GM23338 (cell line): Measurements from ENCODE around the gene ANKRD63. TPM values are rescaled to one million over a fixed set of nuclear protein-coding genes. Genes with fewer than 3 reads are reported as not detected.

Experiments
- ATAC-seq: fragments of 200-7000 bp; cut with Tn5 transposase; 3 replicates; pipeline ENCODE4 v1.9.1; 2020
- DNase-seq: peaks from one replicate; pipeline ENCODE4 v3.0.0-alpha.2; 2015; ENCODE audit warnings: low spot score
- H2AFZ ChIP-seq: fragments of 200-600 bp; sonication (generic); 2 replicates; pipeline ENCODE4 v1.8.0; 2016; ENCODE audit warnings: antibody characterized with exemption, mild to moderate bottlenecking, moderate library complexity
- H3F3A ChIP-seq: fragments of 200-600 bp; sonication (generic); replicated peaks from 2 replicates; pipeline ENCODE4 v1.8.0; 2017; ENCODE audit warnings: antibody characterized with exemption, mixed run types, low read depth
- H3K27ac ChIP-seq: fragments of 200-600 bp; sonication (generic); 2 replicates; pipeline ENCODE4 v1.6.1; 2016; ENCODE audit warnings: low read depth
- H3K27me3 ChIP-seq: fragments of 200-600 bp; sonication (generic); 2 replicates; pipeline ENCODE4 v1.8.0; 2016; ENCODE audit warnings: mild to moderate bottlenecking, mixed run types, moderate library complexity; ENCODE audit not compliant: insufficient read depth
- H3K36me3 ChIP-seq: fragments of 200-600 bp; sonication (generic); 2 replicates; pipeline ENCODE4 v1.8.0; 2016; ENCODE audit warnings: mild to moderate bottlenecking; ENCODE audit not compliant: insufficient read depth
- H3K4me1 ChIP-seq: fragments of 200-600 bp; sonication (generic); 2 replicates; pipeline ENCODE4 v1.8.0; 2016; ENCODE audit warnings: mild to moderate bottlenecking, moderate library complexity; ENCODE audit not compliant: insufficient read depth
- H3K4me2 ChIP-seq: fragments of 200-600 bp; sonication (generic); 2 replicates; pipeline ENCODE4 v1.7.1; 2017; ENCODE audit warnings: mixed run types
- H3K4me3 ChIP-seq: fragments of 200-600 bp; sonication (generic); 2 replicates; pipeline ENCODE4 v1.6.1; 2016; ENCODE audit warnings: mixed run types
- H3K79me2 ChIP-seq: fragments of 200-600 bp; sonication (generic); replicated peaks from 2 replicates; pipeline ENCODE4 v1.8.0; 2017; ENCODE audit warnings: mild to moderate bottlenecking; ENCODE audit not compliant: insufficient read depth
- H3K9me2 ChIP-seq: fragments of 200-600 bp; sonication (generic); 2 replicates; pipeline ENCODE4 v1.8.0; 2017; ENCODE audit not compliant: insufficient read depth
- H4K20me1 ChIP-seq: fragments of 200-600 bp; sonication (generic); replicated peaks from 2 replicates; pipeline ENCODE4 v1.8.0; 2017; ENCODE audit warnings: mild to moderate bottlenecking; ENCODE audit not compliant: insufficient read depth
- H3K27ac Mint-ChIP-seq: 2 replicates; pipeline ENCODE4 v1.8.0; 2020; ENCODE audit warnings: inconsistent platforms, mild to moderate bottlenecking, moderate library complexity, mixed read lengths
- H3K27me3 Mint-ChIP-seq: 3 replicates; pipeline ENCODE4 v1.8.0; 2022; ENCODE audit warnings: low read depth, mild to moderate bottlenecking, moderate library complexity, mixed read lengths, inconsistent platforms; ENCODE audit not compliant: insufficient read depth, poor library complexity
- H3K36me3 Mint-ChIP-seq: 3 replicates; pipeline ENCODE4 v1.8.0; 2021; ENCODE audit warnings: low read depth, mild to moderate bottlenecking, inconsistent platforms, moderate library complexity, mixed read lengths
- H3K4me1 Mint-ChIP-seq: 3 replicates; pipeline ENCODE4 v1.8.0; 2020; ENCODE audit warnings: mild to moderate bottlenecking, inconsistent platforms, mixed read lengths
- H3K4me3 Mint-ChIP-seq: 3 replicates; pipeline ENCODE4 v1.8.0; 2021; ENCODE audit warnings: moderate library complexity, mild to moderate bottlenecking, inconsistent platforms, mixed read lengths
- H3K9me3 Mint-ChIP-seq: 3 replicates; pipeline ENCODE4 v1.8.0; 2020; ENCODE audit warnings: moderate library complexity, mild to moderate bottlenecking, inconsistent platforms, mixed read lengths
- EZH2 ChIP-seq: fragments of 200-600 bp; sonication (generic); IDR thresholded peaks from one replicate; pipeline ENCODE4 v1.8.0; 2017; ENCODE audit warnings: antibody characterized with exemption, mild to moderate bottlenecking, low read depth; ENCODE audit not compliant: unreplicated experiment
- polyA plus RNA-seq: library from polyadenylated mRNA; unstranded; fragments of >200 nt; fragmentation: Nextera tagmentation; extraction: Ambion mirVana; gene quantifications from 2 replicates; pipeline ENCODE4 v1.2.1, GENCODE V29; 2016
- total RNA-seq: library from RNA; depleted of rRNA; stranded (reverse); fragments of >200 nt; shearing (Covaris generic); gene quantifications from 2 replicates; pipeline ENCODE4 v1.2.3, GENCODE V29; 2014
- TF ChIP-seq, protein P1 (sequence below): fragments of 250-450 bp; sonication (Bioruptor Pico); IDR thresholded peaks from 2 replicates; pipeline ENCODE4 v1.5.0; 2020; ENCODE audit warnings: mild to moderate bottlenecking, moderate library complexity
- TF ChIP-seq, protein P2 (sequence below): IDR thresholded peaks from one replicate; pipeline ENCODE4 v1.6.1; 2018; ENCODE audit warnings: antibody characterized with exemption; ENCODE audit not compliant: unreplicated experiment

The ANKRD63 gene
- total and polyA plus RNA-seq, 2 experiments from 2014 or later, result 0.59 TPM; not detected in 1

GRCh38 chr15:40281057-40281800 is 1.6 kb downstream of the ANKRD63 start (continued):
- TF ChIP-seq, protein P1, sequence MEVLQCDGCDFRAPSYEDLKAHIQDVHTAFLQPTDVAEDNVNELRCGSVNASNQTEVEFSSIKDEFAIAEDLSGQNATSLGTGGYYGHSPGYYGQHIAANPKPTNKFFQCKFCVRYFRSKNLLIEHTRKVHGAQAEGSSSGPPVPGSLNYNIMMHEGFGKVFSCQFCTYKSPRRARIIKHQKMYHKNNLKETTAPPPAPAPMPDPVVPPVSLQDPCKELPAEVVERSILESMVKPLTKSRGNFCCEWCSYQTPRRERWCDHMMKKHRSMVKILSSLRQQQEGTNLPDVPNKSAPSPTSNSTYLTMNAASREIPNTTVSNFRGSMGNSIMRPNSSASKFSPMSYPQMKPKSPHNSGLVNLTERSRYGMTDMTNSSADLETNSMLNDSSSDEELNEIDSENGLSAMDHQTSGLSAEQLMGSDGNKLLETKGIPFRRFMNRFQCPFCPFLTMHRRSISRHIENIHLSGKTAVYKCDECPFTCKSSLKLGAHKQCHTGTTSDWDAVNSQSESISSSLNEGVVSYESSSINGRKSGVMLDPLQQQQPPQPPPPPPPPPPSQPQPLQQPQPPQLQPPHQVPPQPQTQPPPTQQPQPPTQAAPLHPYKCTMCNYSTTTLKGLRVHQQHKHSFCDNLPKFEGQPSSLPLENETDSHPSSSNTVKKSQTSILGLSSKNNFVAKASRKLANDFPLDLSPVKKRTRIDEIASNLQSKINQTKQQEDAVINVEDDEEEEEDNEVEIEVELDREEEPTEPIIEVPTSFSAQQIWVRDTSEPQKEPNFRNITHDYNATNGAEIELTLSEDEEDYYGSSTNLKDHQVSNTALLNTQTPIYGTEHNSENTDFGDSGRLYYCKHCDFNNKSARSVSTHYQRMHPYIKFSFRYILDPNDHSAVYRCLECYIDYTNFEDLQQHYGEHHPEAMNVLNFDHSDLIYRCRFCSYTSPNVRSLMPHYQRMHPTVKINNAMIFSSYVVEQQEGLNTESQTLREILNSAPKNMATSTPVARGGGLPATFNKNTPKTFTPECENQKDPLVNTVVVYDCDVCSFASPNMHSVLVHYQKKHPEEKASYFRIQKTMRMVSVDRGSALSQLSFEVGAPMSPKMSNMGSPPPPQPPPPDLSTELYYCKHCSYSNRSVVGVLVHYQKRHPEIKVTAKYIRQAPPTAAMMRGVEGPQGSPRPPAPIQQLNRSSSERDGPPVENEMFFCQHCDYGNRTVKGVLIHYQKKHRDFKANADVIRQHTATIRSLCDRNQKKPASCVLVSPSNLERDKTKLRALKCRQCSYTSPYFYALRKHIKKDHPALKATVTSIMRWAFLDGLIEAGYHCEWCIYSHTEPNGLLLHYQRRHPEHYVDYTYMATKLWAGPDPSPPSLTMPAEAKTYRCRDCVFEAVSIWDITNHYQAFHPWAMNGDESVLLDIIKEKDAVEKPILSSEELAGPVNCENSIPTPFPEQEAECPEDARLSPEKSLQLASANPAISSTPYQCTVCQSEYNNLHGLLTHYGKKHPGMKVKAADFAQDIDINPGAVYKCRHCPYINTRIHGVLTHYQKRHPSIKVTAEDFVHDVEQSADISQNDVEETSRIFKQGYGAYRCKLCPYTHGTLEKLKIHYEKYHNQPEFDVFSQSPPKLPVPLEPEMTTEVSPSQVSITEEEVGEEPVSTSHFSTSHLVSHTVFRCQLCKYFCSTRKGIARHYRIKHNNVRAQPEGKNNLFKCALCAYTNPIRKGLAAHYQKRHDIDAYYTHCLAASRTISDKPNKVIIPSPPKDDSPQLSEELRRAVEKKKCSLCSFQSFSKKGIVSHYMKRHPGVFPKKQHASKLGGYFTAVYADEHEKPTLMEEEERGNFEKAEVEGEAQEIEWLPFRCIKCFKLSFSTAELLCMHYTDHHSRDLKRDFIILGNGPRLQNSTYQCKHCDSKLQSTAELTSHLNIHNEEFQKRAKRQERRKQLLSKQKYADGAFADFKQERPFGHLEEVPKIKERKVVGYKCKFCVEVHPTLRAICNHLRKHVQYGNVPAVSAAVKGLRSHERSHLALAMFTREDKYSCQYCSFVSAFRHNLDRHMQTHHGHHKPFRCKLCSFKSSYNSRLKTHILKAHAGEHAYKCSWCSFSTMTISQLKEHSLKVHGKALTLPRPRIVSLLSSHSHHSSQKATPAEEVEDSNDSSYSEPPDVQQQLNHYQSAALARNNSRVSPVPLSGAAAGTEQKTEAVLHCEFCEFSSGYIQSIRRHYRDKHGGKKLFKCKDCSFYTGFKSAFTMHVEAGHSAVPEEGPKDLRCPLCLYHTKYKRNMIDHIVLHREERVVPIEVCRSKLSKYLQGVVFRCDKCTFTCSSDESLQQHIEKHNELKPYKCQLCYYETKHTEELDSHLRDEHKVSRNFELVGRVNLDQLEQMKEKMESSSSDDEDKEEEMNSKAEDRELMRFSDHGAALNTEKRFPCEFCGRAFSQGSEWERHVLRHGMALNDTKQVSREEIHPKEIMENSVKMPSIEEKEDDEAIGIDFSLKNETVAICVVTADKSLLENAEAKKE (CRISPR knock-in tag), result no peak

- H3F3A ChIP-seq, result peaks cover 28% of the 10 kb centered on the region
- Mint-ChIP-seq H3K27ac (no peak overlapping the region), H3K9me3 (no peaks in the 10 kb centered on the region), H3K36me3 (peaks cover 2% of the 10 kb centered on the region; the same call in 2 of the 3 replicates), H3K4me1 (peaks cover 58% of the 10 kb centered on the region), H3K27me3 (peaks cover 66% of the 10 kb centered on the region), H3K4me3 (peak overlapping the region; percentile 69)
- peaks cover 73% of the 10 kb centered on the region for H3K27me3 ChIP-seq
- no peaks in the 10 kb centered on the region for H3K9me2 ChIP-seq
- H4K20me1 ChIP-seq, result no peaks in the 10 kb centered on the region
- H3K79me2 ChIP-seq, result no peaks in the 10 kb centered on the region
- DNase-seq, result peak; percentile 73
- H3K4me1 ChIP-seq, result peaks cover 35% of the 10 kb centered on the region
- TF ChIP-seq, protein P2, sequence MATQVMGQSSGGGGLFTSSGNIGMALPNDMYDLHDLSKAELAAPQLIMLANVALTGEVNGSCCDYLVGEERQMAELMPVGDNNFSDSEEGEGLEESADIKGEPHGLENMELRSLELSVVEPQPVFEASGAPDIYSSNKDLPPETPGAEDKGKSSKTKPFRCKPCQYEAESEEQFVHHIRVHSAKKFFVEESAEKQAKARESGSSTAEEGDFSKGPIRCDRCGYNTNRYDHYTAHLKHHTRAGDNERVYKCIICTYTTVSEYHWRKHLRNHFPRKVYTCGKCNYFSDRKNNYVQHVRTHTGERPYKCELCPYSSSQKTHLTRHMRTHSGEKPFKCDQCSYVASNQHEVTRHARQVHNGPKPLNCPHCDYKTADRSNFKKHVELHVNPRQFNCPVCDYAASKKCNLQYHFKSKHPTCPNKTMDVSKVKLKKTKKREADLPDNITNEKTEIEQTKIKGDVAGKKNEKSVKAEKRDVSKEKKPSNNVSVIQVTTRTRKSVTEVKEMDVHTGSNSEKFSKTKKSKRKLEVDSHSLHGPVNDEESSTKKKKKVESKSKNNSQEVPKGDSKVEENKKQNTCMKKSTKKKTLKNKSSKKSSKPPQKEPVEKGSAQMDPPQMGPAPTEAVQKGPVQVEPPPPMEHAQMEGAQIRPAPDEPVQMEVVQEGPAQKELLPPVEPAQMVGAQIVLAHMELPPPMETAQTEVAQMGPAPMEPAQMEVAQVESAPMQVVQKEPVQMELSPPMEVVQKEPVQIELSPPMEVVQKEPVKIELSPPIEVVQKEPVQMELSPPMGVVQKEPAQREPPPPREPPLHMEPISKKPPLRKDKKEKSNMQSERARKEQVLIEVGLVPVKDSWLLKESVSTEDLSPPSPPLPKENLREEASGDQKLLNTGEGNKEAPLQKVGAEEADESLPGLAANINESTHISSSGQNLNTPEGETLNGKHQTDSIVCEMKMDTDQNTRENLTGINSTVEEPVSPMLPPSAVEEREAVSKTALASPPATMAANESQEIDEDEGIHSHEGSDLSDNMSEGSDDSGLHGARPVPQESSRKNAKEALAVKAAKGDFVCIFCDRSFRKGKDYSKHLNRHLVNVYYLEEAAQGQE, result no peak
- peak; percentile 60 for TF ChIP-seq EZH2
- H2AFZ ChIP-seq, result peak overlapping the region; percentile 91
- peak overlapping the region; percentile 86 for H3K4me2 ChIP-seq
- H3K4me3 ChIP-seq, result peak overlapping the region; percentile 62
- H3K36me3 ChIP-seq, result no peaks in the 10 kb centered on the region
- H3K27ac ChIP-seq, result no peak overlapping the region
- peak; percentile 11 for ATAC-seq
Observed at GRCh38 chr15:40280260-40281056, 2.4 kb downstream of the ANKRD63 start.
